GM19025 (cell line): Measurements from ENCODE around the gene DPYSL3.

Source experiments
- ATAC-seq: cut with Tn5 transposase; IDR thresholded peaks from one replicate; pipeline ENCODE4 v1.9.1; 2021; ENCODE audit warnings: mild to moderate bottlenecking, low read depth, moderate library complexity; ENCODE audit not compliant: unreplicated experiment

The DPYSL3 gene

GRCh38 chr5:147445917-147446316, 64.0 kb downstream of the DPYSL3 start:
- ATAC-seq, result no peak

DNA sequence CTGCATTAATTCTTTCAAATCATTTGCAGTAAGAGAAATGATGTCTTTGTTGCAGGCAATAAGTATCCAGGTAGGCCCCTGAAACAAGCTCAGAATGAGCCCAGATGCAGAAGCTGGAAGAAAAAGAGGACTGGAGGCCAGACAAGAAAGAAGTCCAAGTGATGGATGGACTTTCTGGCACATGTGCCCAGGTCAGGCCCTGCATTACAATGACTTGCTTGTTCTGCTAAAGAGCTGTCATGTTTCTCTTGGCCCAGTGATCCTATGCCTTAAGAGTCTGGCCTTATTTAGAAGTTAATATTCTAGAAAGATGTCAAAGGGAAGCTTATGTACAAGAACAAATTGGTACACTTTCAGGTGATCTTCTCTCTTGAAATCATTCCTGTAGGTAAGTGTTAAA, 64.8 kb downstream of the DPYSL3 start:
- ATAC-seq, result no peak

GRCh38 chr5:147442224-147442623, 67.6 kb downstream of the DPYSL3 start:
- ATAC-seq, result no peak

DNA sequence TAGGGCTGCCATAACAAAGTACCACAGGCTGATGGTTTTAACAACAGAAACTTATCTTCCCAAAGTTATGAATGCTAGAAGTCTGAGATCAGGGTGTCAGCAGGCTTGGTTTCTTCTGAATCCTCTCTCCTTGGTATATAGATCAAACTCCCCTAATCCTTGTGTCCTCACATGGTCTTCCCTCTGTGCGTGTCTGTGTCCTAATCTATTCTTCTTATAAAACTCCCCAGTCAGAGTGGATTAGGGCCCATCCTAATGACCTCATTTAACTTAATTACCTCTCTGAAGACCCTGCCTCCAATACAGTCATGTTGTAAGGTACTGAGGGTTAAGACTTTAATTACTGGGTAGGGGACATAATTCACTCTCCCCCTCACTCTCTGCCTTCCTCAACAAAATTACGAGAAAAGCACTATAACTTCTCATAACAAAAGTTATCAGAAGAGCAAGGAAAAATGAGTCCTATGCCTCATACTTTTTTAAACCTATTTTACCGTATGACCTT, 68.6 kb downstream of the DPYSL3 start:
- ATAC-seq, result no peak

GRCh38 chr5:147439254-147439653, 70.6 kb downstream of the DPYSL3 start:
- ATAC-seq, result no peak

DNA sequence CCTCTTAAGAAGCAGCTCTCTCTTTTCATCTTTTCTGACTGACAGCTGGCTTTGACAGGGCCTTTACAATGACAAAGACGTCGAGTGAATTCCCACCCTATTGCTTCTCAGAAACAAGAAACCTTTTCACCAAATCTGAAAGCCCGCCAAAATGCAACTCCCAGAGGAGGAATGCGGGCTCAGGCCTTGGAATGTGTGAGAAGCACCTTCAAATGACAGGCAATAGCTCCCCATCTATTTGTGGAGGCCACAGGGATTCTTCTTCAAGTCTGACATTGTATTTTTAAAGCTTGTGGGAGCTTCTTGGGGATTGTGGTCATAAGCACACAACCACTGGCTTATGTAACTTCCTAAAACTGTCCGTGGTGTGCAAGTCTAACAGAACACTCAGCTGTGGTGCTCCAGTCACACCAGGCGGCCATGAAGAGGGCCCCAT, 72.7 kb downstream of the DPYSL3 start:
- no peak for ATAC-seq

DNA sequence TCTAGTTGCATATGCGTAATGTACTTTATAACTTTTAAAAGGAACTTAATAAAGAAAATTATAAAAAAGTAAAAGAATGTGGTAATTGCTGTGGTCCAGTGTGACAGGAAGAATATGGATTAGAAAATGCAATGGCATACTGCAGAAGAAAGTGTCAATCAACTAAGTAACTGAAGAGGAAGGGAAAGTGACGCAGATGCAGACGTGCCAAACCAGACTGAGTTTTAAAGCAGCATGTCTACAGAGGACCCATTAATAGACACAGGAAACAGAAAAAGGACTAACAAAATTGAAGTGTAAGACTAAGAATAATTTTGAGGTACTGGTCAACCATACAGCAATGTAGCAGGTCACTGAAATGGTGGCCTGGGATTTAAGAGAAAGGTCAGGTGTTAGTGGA, 73.3 kb downstream of the DPYSL3 start:
- ATAC-seq, result no peak

DNA sequence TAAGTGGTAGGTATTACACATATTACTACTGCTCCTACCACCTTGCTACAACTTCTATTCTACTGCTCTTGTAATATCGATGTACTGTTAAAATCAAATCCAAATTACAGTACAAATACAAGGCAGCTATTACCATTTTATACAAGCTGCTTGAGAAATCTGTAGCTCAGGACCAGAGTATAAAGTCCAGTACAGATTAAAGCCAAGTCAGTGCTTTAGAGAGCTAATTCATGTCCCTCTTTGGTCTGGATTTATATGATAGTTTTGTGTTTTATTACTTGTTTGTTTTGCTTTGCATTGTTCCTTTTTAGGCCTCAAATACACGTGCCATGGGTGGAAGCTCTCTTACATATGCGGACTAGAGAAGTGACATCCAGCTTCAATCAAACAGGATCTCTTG, 75.8 kb downstream of the DPYSL3 start:
- ATAC-seq, result no peak

DNA sequence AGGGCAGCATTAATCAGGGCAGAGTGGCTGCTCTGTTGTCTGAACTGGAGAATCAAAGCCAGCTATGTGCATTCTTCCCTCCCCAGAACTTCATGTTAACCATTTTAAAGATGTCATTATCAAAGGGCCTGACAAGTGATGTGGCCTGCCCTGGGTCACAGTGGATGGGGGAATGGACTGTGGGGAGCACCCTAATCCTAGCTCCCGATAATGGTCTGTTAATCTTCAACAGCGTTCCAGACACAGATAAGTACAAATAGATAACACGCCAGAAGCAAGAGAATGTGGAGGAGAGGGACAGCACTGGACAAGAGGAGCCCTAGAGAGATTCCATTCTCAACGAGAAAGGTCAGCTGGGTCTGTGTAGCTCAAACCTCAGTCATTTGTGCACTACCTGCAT, 77.5 kb downstream of the DPYSL3 start:
- no peak for ATAC-seq

- no peak for ATAC-seq
Measured at GRCh38 chr5:147431586-147431985, 78.3 kb downstream of the DPYSL3 start.

GRCh38 chr5:147430628-147431027, 79.2 kb downstream of the DPYSL3 start:
- ATAC-seq, result no peak

DNA sequence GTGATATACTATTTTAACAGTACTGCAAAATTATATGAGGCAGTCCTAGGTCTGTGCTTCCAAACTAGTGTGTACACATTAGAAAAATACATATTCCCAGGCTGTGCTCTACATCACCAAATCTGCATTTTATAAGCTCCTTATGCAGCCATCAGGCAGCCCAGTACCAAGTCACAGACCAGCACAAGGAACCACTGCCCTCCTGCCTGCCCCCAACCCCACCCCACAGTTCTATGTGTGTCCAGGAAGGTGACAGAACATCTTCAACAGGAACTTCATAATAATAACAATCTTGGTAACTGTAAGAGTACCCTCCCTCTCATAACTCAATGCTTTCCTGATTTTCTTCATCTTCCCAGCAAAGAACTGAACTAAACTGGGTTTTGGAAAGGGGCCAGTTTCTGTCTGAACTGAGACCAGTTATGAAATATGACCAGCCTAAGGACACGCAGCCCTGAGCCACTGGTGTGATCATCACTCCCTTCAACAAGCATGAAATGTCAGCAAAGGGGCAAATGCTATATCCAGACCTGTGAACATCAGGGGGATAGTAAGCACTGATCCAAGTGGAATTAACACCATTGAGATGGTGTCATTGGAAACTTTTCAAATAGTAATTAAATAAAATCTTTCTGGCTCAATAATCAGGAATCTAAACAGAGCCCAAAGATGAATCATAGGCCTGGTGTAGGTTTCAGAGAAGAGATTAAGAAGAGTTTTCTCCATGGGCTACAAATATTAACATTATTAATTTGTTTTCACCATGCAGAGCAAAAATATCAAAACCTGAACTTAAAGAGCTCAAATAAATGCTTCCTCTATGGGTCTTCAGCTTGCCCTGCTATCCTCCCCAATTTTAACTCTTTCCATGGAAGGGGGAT, 82.1 kb downstream of the DPYSL3 start:
- ATAC-seq, result no peak

DNA sequence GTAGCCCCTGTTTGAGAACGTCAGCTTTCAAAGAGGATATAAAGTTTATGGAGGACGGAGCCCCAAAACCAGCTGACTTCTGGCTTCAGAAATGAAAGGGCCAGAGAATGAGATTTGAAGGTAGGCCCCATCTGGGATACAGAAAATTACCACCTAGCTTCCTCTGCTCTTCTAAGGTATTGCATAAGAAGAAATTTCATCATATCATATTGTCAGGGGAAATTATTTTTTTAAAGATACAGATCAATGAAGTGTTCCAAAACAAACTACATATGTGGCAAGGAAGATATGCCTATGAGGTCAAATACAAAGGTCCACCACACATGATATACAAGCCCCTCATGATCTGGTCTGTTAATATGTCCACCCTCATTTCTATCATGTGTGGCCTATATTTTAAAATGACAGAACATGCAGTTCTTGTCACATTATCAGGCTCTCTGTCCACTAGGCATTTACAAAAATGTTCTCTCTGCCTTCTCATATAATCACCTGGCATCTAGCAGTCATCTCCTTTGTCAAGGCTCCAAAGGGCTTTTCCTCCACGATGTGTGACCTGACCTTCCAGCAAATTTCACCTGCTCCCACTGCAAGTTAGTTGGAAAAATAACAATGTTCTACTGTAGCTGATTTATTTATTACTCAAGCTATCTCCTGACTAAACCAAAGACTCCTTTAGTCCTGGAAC, 83.1 kb downstream of the DPYSL3 start:
- no peak for ATAC-seq

DNA sequence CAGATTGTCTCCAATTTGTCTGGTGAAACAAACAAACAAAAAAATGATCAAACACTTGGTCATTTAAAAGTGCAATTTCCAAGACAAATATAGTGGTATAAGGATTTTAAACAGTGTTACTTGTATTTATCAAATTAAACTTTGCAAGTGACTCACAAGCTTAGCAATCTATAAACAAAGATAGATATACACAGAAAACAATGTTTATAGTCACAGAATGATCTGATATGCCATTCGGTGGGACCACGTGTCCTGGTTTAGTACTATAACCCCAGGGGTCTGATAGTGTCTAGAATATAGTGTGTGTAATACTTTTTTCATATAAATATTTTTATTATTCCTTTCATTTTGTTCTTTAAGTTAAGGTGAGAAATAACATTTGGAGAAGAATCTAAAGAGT, 91.3 kb downstream of the DPYSL3 start:
- ATAC-seq, result no peak

- ATAC-seq, result no peak
Measured at GRCh38 chr5:147417135-147417813, 92.6 kb downstream of the DPYSL3 start.

- no peak for ATAC-seq
Measured at GRCh38 chr5:147415651-147416050, 94.2 kb downstream of the DPYSL3 start.

- ATAC-seq, result no peak
Measured at GRCh38 chr5:147413266-147413665, 96.6 kb downstream of the DPYSL3 start.

DNA sequence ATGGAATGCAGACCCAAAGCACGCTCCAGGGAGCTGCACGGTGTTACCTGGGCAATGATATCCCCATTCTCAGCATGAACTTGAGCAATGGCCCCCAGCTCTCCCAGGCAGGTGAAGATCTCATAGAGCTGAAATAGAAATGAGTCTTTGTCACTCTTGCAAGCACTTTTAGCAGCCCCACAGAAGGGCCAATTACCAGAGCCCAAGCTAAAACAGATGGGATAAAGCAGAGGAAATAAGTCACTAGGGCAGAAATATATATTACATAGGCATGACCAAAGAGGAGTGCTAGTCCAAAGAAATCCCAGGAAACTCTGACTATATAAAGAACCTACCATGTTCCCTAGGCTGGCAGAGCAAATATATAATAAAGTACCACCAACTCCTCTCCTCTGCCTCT, 97.3 kb downstream of the DPYSL3 start:
- no peak for ATAC-seq

DNA sequence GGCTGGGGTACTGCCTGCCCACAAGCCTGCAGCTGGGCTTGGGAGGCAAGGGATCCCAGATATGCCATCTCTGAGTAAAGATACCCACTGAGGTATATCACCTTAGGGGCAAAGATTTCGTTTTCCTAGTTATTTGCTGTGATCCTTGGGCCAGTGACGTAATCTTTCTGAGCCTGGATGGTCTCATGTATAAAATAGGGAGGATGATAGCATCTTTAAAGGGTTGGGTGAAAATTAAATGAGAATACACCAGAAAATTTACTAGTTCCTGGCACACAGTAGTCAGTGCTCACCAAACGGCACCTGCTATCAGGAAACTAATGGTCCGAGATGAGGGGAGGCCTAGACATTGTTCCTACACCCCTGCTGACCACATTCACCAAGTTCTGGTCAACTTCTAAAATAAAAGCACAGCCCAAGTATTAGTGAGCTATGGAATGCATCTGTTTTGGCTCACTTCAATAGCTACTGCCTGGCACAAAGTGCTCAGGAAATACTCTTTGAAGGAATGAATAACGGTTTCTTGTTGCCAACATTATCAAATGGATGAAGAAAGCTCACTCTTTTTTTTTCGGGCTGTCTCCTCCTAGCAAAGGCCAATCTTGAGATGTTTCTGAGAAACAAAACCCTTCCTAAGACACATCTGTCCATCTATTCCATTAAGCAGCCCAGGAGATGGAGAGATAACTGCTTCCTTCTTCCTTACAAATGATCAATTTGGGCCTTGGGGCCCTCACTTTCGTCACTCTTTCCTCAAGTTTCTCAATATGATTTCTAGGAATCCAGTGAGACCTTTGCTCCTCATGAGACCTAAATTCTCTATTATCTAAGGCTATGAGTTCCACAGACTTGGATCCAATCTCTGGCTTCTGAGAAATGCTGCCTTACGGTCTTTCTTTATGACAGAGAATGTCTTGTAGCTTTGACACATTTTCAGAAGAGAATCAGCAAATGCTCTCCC, 98.2 kb downstream of the DPYSL3 start:
- no peak for ATAC-seq
